GM10266 (cell line): ENCODE measurements around the gene P3R3URF.

Source experiments
- DNase-seq: peaks from one replicate; pipeline ENCODE4 v3.0.0; 2012; ENCODE audit errors: extremely low spot score
- TF ChIP-seq, protein P1 (sequence below): IDR thresholded peaks from 2 replicates; pipeline ENCODE4 v1.5.1; 2012; ENCODE audit warnings: mild to moderate bottlenecking, low read depth; ENCODE audit not compliant: control insufficient read depth, insufficient read depth; ENCODE audit errors: missing control alignments

P3R3URF gene

DNA sequence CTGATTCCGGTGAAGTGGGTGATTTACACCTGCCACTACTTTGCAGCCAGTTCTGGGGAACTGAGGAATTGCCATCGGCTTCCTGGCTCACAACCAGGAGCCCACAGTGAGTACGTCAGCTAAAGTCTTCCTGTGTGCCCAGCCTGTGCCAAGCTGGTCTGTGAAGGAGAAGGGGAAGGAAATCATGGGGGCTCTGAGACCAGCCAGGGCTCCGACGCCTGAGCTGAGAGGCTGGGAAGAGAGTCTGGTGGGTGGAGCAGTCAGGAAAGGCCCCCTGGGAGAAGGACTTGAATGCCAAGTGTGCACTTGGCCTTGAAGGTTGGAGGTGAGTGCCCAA lies 28.1 kb upstream of the P3R3URF start:
- DNase-seq = no peak
- TF ChIP-seq, protein P1, sequence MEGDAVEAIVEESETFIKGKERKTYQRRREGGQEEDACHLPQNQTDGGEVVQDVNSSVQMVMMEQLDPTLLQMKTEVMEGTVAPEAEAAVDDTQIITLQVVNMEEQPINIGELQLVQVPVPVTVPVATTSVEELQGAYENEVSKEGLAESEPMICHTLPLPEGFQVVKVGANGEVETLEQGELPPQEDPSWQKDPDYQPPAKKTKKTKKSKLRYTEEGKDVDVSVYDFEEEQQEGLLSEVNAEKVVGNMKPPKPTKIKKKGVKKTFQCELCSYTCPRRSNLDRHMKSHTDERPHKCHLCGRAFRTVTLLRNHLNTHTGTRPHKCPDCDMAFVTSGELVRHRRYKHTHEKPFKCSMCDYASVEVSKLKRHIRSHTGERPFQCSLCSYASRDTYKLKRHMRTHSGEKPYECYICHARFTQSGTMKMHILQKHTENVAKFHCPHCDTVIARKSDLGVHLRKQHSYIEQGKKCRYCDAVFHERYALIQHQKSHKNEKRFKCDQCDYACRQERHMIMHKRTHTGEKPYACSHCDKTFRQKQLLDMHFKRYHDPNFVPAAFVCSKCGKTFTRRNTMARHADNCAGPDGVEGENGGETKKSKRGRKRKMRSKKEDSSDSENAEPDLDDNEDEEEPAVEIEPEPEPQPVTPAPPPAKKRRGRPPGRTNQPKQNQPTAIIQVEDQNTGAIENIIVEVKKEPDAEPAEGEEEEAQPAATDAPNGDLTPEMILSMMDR = no peak

DNA sequence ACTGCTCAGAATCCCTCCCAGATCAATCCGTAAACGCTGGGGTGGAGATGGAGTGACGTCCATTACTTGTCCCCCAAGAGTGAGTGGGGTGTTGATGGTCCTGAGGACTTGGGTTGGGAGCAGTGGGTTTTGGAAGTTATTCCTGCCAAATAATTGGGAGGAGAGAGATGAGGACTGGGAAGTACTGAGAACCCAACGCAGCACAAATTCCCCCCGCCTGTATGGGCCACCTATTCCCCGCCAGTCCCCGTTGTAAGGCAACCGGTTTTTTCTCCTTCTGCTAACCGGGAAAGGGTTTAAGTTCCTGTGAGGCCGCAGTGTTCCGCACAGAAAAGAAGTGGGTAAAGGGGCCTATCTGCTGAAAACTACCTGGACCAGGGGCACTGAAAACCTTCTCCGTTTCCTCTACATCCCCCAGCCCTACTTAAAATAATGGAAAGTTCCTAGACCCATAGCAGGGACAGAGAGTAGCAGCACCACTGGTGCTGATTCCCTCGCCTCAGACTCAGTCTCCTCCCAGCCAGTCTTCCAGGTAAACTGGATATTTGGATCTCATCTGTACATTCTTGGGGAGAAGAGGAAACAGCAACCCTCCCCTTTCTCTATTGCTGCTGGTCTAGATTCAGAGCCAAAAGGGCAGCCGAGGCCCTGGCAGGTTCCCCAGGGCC lies 27.6 kb upstream of the P3R3URF start:
- no peak for DNase-seq
- TF ChIP-seq, protein P1 = no peak

DNA sequence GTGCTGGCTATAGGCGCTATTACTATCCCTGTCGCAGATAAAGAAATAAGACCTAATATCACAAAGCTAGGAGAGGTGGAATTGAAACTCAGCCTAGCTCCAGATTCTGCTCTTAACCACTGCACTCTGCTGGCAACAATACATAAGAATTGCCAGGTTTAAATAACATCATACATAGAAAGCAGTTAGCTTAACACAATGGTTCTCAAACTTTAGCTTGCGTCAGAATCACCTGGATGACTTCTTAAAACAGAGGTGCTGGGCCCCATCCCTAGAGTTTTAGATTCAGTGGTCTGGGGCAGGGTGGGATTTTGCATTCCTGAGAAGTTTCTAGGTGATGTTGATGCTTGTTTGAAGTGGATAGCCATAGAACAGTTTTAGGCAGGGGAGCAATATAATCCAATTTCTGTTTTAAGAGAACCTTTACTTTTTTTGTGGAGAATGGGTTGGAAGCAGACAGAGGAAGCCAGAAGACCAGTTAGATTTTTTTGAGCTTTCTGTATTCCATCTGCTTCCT lies 23.0 kb upstream of the P3R3URF start:
- DNase-seq = no peak
- TF ChIP-seq, protein P1 = no peak

DNA sequence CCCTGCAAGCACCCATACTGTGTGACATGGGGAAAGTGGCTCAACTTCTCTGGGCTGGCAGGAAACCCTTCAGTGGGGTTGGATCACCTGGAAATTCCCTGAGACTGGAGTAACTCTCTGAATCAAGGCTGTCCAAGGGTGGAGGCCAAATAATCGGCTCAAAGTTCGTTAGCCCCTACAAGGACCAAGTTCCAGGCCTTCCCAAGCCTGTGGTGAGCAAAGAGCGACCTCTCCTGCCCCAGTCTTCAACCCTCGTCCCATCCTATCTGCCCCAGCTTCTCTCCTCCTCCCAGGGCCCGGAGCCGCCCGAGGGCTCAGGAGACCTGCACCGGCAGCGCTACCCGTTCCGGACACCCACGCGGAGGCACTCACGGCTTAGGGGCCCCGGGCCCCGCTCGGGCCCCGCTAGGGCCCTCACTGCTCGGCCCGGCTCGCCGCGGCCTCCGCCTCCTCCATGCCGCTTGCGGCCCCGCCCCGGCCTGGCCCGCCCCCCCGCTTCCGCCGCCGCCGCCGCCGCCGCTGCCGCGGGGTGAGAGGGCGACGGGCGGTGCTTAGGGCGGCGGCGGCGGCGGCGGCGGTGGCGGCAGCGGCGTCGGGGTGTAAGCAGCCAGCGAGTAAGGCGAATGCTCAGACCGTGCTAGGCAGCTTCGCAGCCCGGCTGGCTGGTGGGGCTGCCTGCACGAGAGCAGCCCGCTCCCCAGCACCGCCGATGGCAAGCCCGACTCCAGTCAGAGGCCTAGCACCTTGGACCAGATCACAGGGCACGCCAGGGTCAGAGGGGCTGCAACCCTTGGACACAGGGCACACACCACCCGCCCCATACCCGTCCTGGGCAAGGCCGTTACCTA lies 21.9 kb upstream of the P3R3URF start, which contains the start of gene POMGNT1:
Gene POMGNT1 (minus strand): TSS at position 471 of the 848 bp plus-strand sequence. CDS start 613 bp downstream, outside the sequence.
- TF ChIP-seq, protein P1 = no peak
- peak; percentile 97 for DNase-seq

DNA sequence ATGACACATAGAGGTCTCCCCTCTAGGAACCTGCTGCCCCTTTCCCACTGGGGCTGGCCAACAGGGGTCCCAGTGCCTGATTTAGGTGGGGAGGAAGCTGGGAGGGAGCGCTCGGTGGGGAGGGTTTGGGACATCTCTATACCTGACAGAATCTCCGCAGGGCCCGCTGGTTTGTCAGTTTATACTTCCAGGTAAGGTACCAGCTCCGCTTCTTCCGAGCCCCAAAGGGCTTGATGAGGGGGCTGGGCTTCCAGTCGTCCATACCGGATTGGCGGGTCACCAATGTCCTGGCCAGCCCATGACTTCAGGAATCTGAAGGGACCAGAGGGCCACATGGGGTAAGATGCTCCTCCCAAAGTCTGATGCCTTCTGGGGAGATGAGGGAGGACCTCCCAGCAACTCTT lies 21.3 kb upstream of the P3R3URF start:
- TF ChIP-seq, protein P1 = no peak
- no peak for DNase-seq

DNA sequence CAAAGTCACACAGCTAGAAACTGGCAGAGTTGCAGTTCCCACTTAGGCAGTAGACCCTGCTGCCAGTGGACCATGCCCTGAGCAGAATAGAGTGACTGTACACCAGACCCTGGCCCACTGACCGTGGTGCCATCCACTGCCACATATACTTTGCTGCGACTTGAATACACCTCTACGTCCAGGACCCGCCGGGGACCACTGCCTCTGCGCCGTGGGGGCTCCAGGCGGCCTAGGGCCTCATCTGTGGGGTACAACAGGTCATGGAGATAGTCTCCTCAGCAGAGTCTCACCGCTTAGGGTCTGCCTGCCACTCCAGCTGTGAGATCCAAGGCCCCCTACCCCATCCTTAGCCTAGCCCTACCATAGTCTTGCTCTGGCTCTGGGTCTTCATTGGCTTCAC lies 20.3 kb upstream of the P3R3URF start:
- DNase-seq = no peak
- TF ChIP-seq, protein P1 = no peak
